ENCODE results near the gene SPPL3.

DNA sequence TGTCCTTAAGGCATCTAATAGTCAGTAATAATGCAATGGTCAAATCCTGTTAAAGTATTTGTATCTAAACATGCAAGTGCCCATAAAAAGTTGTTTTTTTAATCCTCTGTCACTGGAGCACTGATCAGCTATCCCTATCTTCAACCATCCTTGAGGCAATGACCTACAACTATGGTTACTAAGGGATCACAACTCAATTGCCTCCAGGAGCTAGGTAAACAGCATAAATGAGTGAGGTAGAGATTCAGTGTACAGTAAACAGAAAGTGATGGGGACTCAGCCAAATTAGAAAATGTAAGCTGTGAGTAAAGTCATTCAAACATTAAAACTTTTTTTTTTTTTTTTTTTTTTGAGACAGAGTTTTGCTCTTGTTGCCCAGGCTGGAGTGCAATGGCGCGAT is 18.6 kb downstream of the SPPL3 start:
- TF ChIP-seq GABPA (IDR thresholded peaks at IDR 0.05; ENCODE audit: low read depth) (no peak), POLR2AphosphoS5 (IDR thresholded peaks at IDR 0.05; ENCODE audit: low read depth) (no peak)

All from HL-60 (cell line).